Mesendoderm (in vitro differentiated cells): ENCODE results near the gene VPS50.
A peak's percentile ranks its signal among the peaks of the same experiment; 100 is the strongest.

Source experiments
- DNase-seq: peaks from one replicate; pipeline ENCODE4 v3.0.0; 2013
- H2AK5ac ChIP-seq: 2 replicates; pipeline ENCODE4 v1.6.1; 2013; ENCODE audit warnings: low read length, inconsistent platforms
- H2BK120ac ChIP-seq: 2 replicates; pipeline ENCODE4 v1.6.1; 2013; ENCODE audit warnings: low read depth, mild to moderate bottlenecking, low read length, moderate library complexity, mixed read lengths
- H2BK15ac ChIP-seq: replicated peaks from 2 replicates; pipeline ENCODE4 v1.6.1; 2013; ENCODE audit warnings: low read depth, mild to moderate bottlenecking, moderate library complexity
- H2BK5ac ChIP-seq: 2 replicates; pipeline ENCODE4 v1.6.1; 2013; ENCODE audit warnings: low read length, inconsistent platforms
- H3K18ac ChIP-seq: 2 replicates; pipeline ENCODE4 v1.6.1; 2013; ENCODE audit warnings: mild to moderate bottlenecking, low read length, mixed read lengths
- H3K23ac ChIP-seq: one replicate; pipeline ENCODE4 v1.6.1; 2013; ENCODE audit warnings: low read length
- H3K27ac ChIP-seq: 2 replicates; pipeline ENCODE4 v1.5.1; 2013; ENCODE audit warnings: low read depth, mild to moderate bottlenecking, inconsistent platforms, low read length, moderate library complexity
- H3K27me3 ChIP-seq: 2 replicates; pipeline ENCODE4 v1.6.1; 2013; ENCODE audit warnings: low read length, control low read depth, mild to moderate bottlenecking, inconsistent platforms; ENCODE audit not compliant: insufficient read depth, poor library complexity
- H3K36me3 ChIP-seq: 2 replicates; pipeline ENCODE4 v1.6.1; 2013; ENCODE audit warnings: low read length, inconsistent platforms; ENCODE audit not compliant: control insufficient read depth, insufficient read depth
- H3K4ac ChIP-seq: one replicate; pipeline ENCODE4 v1.6.1; 2013; ENCODE audit warnings: low read depth, mild to moderate bottlenecking, low read length, moderate library complexity
- H3K4me1 ChIP-seq: 2 replicates; pipeline ENCODE4 v1.6.1; 2013; ENCODE audit warnings: low read depth, low read length, inconsistent platforms; ENCODE audit not compliant: control insufficient read depth
- H3K4me2 ChIP-seq: 2 replicates; pipeline ENCODE4 v1.6.1; 2013; ENCODE audit warnings: low read length
- H3K4me3 ChIP-seq: 2 replicates; pipeline ENCODE4 v1.5.1; 2013; ENCODE audit warnings: mild to moderate bottlenecking, low read length
- H3K56ac ChIP-seq: one replicate; pipeline ENCODE4 v1.6.1; 2013; ENCODE audit warnings: low read length
- H3K79me1 ChIP-seq: 2 replicates; pipeline ENCODE4 v1.6.1; 2013; ENCODE audit warnings: low read length, inconsistent platforms
- H3K79me2 ChIP-seq: 2 replicates; pipeline ENCODE4 v1.6.1; 2013; ENCODE audit warnings: mild to moderate bottlenecking, low read length; ENCODE audit not compliant: control insufficient read depth, insufficient read depth
- H3K9ac ChIP-seq: 2 replicates; pipeline ENCODE4 v1.6.1; 2013; ENCODE audit warnings: low read length, inconsistent platforms
- H4K5ac ChIP-seq: one replicate; pipeline ENCODE4 v1.6.1; 2013; ENCODE audit warnings: low read length
- H4K8ac ChIP-seq: one replicate; pipeline ENCODE4 v1.6.1; 2013; ENCODE audit warnings: low read depth, mild to moderate bottlenecking, control low read depth, low read length, moderate library complexity
- WGBS: extraction: QIAGEN DNeasy Blood & Tissue Kit; methylation state at CpG from one replicate; pipeline ENCODE4 v1.1.7; 2013; ENCODE audit warnings: low lambda C conversion rate, missing lambda C conversion rate; ENCODE audit not compliant: insufficient coverage; ENCODE audit errors: extremely low coverage; 5-methylcytosine and 5-hydroxymethylcytosine counted together

Gene VPS50

GRCh38 chr7:93218997-93219827, 13.0 kb upstream of the VPS50 start:
- no CpG with 5 or more reads among the region's 10 CpGs for WGBS
- no peaks in the 10 kb centered on the region for H3K4me1 ChIP-seq
- no peak overlapping the region for H3K23ac ChIP-seq
- no peak overlapping the region for H3K4ac ChIP-seq
- H4K5ac ChIP-seq = no peak overlapping the region
- no peak overlapping the region for H3K27ac ChIP-seq
- H3K36me3 ChIP-seq = no peaks in the 10 kb centered on the region
- no peaks in the 10 kb centered on the region for H3K79me2 ChIP-seq
- H3K4me2 ChIP-seq = no peak overlapping the region
- H2BK120ac ChIP-seq = no peak overlapping the region
- no peak overlapping the region for H3K9ac ChIP-seq
- H3K56ac ChIP-seq = no peak overlapping the region
- no peak overlapping the region for H2AK5ac ChIP-seq
- no peak overlapping the region for H3K4me3 ChIP-seq
- no peak for DNase-seq
- no peaks in the 10 kb centered on the region for H3K27me3 ChIP-seq
- H3K18ac ChIP-seq = no peak overlapping the region
- no peak overlapping the region for H4K8ac ChIP-seq
- no peak overlapping the region for H2BK5ac ChIP-seq
- H2BK15ac ChIP-seq = no peak overlapping the region
- no peaks in the 10 kb centered on the region for H3K79me1 ChIP-seq

- Histone ChIP-seq H3K4me3 (no peak overlapping the region), H3K4ac (no peak overlapping the region), H4K5ac (no peak overlapping the region), H2AK5ac (no peak overlapping the region), H3K9ac (no peak overlapping the region), H3K4me1 (no peaks in the 10 kb centered on the region), H2BK15ac (no peak overlapping the region), H3K23ac (no peak overlapping the region), H4K8ac (no peak overlapping the region), H3K27ac (no peak overlapping the region), H3K4me2 (no peak overlapping the region), H3K36me3 (no peaks in the 10 kb centered on the region), H3K56ac (no peak overlapping the region), H3K79me2 (no peaks in the 10 kb centered on the region), H3K79me1 (no peaks in the 10 kb centered on the region), H2BK5ac (no peak overlapping the region), H2BK120ac (no peak overlapping the region), H3K18ac (no peak overlapping the region), H3K27me3 (no peaks in the 10 kb centered on the region)
- no peak for DNase-seq
- no CpG with 5 or more reads among the region's 1 CpG for WGBS
These were observed 12.3 kb upstream of the VPS50 start for GRCh38 chr7:93219868-93220267.

GRCh38 chr7:93226310-93226709, 5.9 kb upstream of the VPS50 start, which contains the start of gene HEPACAM2:
Gene HEPACAM2 (minus strand): TSS chr7:93226469.
- Histone ChIP-seq H3K27ac (no peak within 1 kb of the TSS), H3K36me3 (no peaks in the 10 kb centered on the region), H3K4ac (no peak within 1 kb of the TSS), H3K4me1 (no peaks in the 10 kb centered on the region), H4K8ac (no peak within 1 kb of the TSS), H2AK5ac (no peak within 1 kb of the TSS), H3K4me2 (no peak within 1 kb of the TSS), H3K79me2 (no peaks in the 10 kb centered on the region), H2BK5ac (no peak within 1 kb of the TSS), H2BK120ac (no peak within 1 kb of the TSS), H3K56ac (no peak within 1 kb of the TSS), H3K9ac (no peak within 1 kb of the TSS), H3K27me3 (no peaks in the 10 kb centered on the region), H3K23ac (no peak within 1 kb of the TSS), H3K4me3 (no peak within 1 kb of the TSS), H4K5ac (no peak within 1 kb of the TSS), H2BK15ac (no peak within 1 kb of the TSS), H3K79me1 (no peaks in the 10 kb centered on the region), H3K18ac (no peak within 1 kb of the TSS)
- no peak for DNase-seq
- WGBS = no CpG with 5 or more reads among the region's 2 CpGs

- DNase-seq = peak; percentile 60
- Histone ChIP-seq H3K4ac (no peak overlapping the region), H3K9ac (no peak overlapping the region), H3K56ac (no peak overlapping the region), H4K5ac (no peak overlapping the region), H3K36me3 (no peaks in the 10 kb centered on the region), H3K23ac (no peak overlapping the region), H3K27me3 (no peaks in the 10 kb centered on the region), H3K18ac (no peak overlapping the region), H2BK5ac (no peak overlapping the region), H3K4me3 (no peak overlapping the region), H4K8ac (no peak overlapping the region), H2BK15ac (no peak overlapping the region), H3K79me1 (no peaks in the 10 kb centered on the region), H3K27ac (no peak overlapping the region), H3K79me2 (no peaks in the 10 kb centered on the region), H3K4me1 (no peaks in the 10 kb centered on the region), H3K4me2 (no peak overlapping the region), H2AK5ac (no peak overlapping the region), H2BK120ac (no peak overlapping the region)
- no CpG with 5 or more reads among the region's 2 CpGs for WGBS
These were observed 3.9 kb upstream of the VPS50 start for GRCh38 chr7:93228302-93228701.

GRCh38 chr7:93231259-93231658, 907 bp upstream of the VPS50 start:
- H3K4me2 ChIP-seq = peak overlapping the region; percentile 60
- H3K23ac ChIP-seq = no peak overlapping the region
- H2BK15ac ChIP-seq = no peak overlapping the region
- no CpG with 5 or more reads among the region's 5 CpGs for WGBS
- no peaks in the 10 kb centered on the region for H3K27me3 ChIP-seq
- H3K4me1 ChIP-seq = no peaks in the 10 kb centered on the region
- no peak overlapping the region for H2BK5ac ChIP-seq
- DNase-seq = no peak
- H3K27ac ChIP-seq = no peak overlapping the region
- no peaks in the 10 kb centered on the region for H3K79me2 ChIP-seq
- H2BK120ac ChIP-seq = no peak overlapping the region
- no peak overlapping the region for H2AK5ac ChIP-seq
- no peak overlapping the region for H3K18ac ChIP-seq
- H3K4me3 ChIP-seq = no peak overlapping the region
- H3K36me3 ChIP-seq = no peaks in the 10 kb centered on the region
- peak overlapping the region; percentile 72 for H3K9ac ChIP-seq
- H4K8ac ChIP-seq = no peak overlapping the region
- no peak overlapping the region for H3K4ac ChIP-seq
- peak overlapping the region; percentile 95 for H3K56ac ChIP-seq
- H3K79me1 ChIP-seq = peaks cover 2% of the 10 kb centered on the region
- H4K5ac ChIP-seq = no peak overlapping the region

- no peak overlapping the region for H3K27ac ChIP-seq
- H3K4me2 ChIP-seq = peak overlapping the region; percentile 82
- peak overlapping the region; percentile 84 for H3K4me3 ChIP-seq
- no peak overlapping the region for H2BK120ac ChIP-seq
- H2AK5ac ChIP-seq = no peak overlapping the region
- H2BK5ac ChIP-seq = no peak overlapping the region
- no peak overlapping the region for H4K5ac ChIP-seq
- H3K18ac ChIP-seq = no peak overlapping the region
- no peaks in the 10 kb centered on the region for H3K27me3 ChIP-seq
- peak overlapping the region; percentile 64 for H3K9ac ChIP-seq
- DNase-seq = peak; percentile 8
- peak overlapping the region; percentile 89 for H4K8ac ChIP-seq
- H3K23ac ChIP-seq = no peak overlapping the region
- H3K79me2 ChIP-seq = no peaks in the 10 kb centered on the region
- no peaks in the 10 kb centered on the region for H3K36me3 ChIP-seq
- peaks cover 2% of the 10 kb centered on the region for H3K79me1 ChIP-seq
- no peak overlapping the region for H3K4ac ChIP-seq
- no peak overlapping the region for H3K56ac ChIP-seq
- H2BK15ac ChIP-seq = no peak overlapping the region
- H3K4me1 ChIP-seq = no peaks in the 10 kb centered on the region
- no CpG with 5 or more reads among the region's 8 CpGs for WGBS
These were observed 480 bp downstream of the VPS50 start for GRCh38 chr7:93232673-93233018.
